HepG2 (cell line): ENCODE measurements around the gene CCDC142. TPM values are rescaled to one million over a fixed set of nuclear protein-coding genes. Genes with fewer than 3 reads are reported as not detected.

ENCODE experiments used
- CEBPG ChIP-seq: IDR thresholded peaks from 2 replicates; pipeline ENCODE4 v1.6.1; 2016
- KDM5A ChIP-seq: fragments of 200-600 bp; sonication (generic); IDR thresholded peaks from 2 replicates; pipeline ENCODE4 v1.7.0; 2018; ENCODE audit warnings: antibody characterized with exemption, mild to moderate bottlenecking, low read length, borderline replicate concordance
- MXI1 ChIP-seq: IDR thresholded peaks from 3 replicates; pipeline ENCODE4 v1.6.1; 2012; ENCODE audit warnings: low read depth, low read length, inconsistent platforms, borderline replicate concordance
- SP140L ChIP-seq: sonication (generic); formaldehyde crosslinking; IDR thresholded peaks from 2 replicates; pipeline ENCODE4 v1.4.0; 2020; ENCODE audit warnings: missing genetic modification reagents, borderline replicate concordance
- TBP ChIP-seq: sonication (generic); formaldehyde crosslinking; IDR thresholded peaks from 2 replicates; pipeline ENCODE4 v1.5.0; 2020; ENCODE audit warnings: missing genetic modification reagents
- TRAFD1 ChIP-seq: sonication (generic); formaldehyde crosslinking; IDR thresholded peaks from 2 replicates; pipeline ENCODE4 v1.5.1; 2020; ENCODE audit warnings: missing genetic modification reagents, mild to moderate bottlenecking, borderline replicate concordance
- ZFP91 ChIP-seq: sonication (generic); formaldehyde crosslinking; IDR thresholded peaks from 2 replicates; pipeline ENCODE4 v1.9.0; 2022; ENCODE audit warnings: missing genetic modification reagents, mild to moderate bottlenecking, borderline replicate concordance
- ZNF17 ChIP-seq: sonication (generic); formaldehyde crosslinking; IDR thresholded peaks from 2 replicates; pipeline ENCODE4 v1.5.0; 2020; ENCODE audit warnings: mild to moderate bottlenecking, missing genetic modification reagents
- ZNF510 ChIP-seq: sonication (generic); formaldehyde crosslinking; IDR thresholded peaks from 2 replicates; pipeline ENCODE4 v1.4.0; 2020; ENCODE audit warnings: low read depth, mild to moderate bottlenecking, missing genetic modification reagents
- ZNF747 ChIP-seq: sonication (generic); formaldehyde crosslinking; IDR thresholded peaks from 2 replicates; pipeline ENCODE4 v1.8.1; 2023; ENCODE audit warnings: missing genetic modification reagents, mild to moderate bottlenecking, borderline replicate concordance
- polyA plus RNA-seq, 8 experiments: library from polyadenylated mRNA; depleted of rRNA in 3 of 8; stranded (reverse) in 7 of 8; unstranded in 1 of 8; fragments of >200 nt; fragmentation: Illumina TruSeq in 4 of 8; extraction: Trizol in 4 of 8; gene quantifications; 2 replicates each; pipeline versions ENCODE4 v1.2.1 to v1.2.3, GENCODE V29; 2011 to 2016; ENCODE audit warnings: low read depth in 4 of 8, missing spikeins in 1 of 8, mixed read lengths in 1 of 8; ENCODE audit not compliant: insufficient read depth in 1 of 8
- total RNA-seq, 5 experiments: library from RNA; depleted of rRNA; stranded (reverse); fragments of >200 nt; fragmentation: Illumina TruSeq; extraction: Trizol; gene quantifications; 2 replicates each; pipeline ENCODE4 v1.2.3, GENCODE V29; 2016; ENCODE audit warnings: low read depth in 1 of 5
- TF ChIP-seq, protein P1 (sequence below): sonication (generic); formaldehyde crosslinking; IDR thresholded peaks from 2 replicates; pipeline ENCODE4 v1.8.0; 2022; ENCODE audit warnings: missing genetic modification reagents, mild to moderate bottlenecking, inconsistent platforms, borderline replicate concordance
- TF ChIP-seq, protein P2 (sequence below): sonication (generic); formaldehyde crosslinking; IDR thresholded peaks from 2 replicates; pipeline ENCODE4 v1.8.1; 2022; ENCODE audit warnings: mild to moderate bottlenecking, missing genetic modification reagents
- TF ChIP-seq, protein P3 (sequence below): IDR thresholded peaks from 2 replicates; pipeline ENCODE4 v1.4.0; 2020; ENCODE audit warnings: mild to moderate bottlenecking, missing genetic modification reagents
- TF ChIP-seq, protein P4 (sequence below): sonication (generic); formaldehyde crosslinking; IDR thresholded peaks from 2 replicates; pipeline ENCODE4 v1.9.0; 2022; ENCODE audit warnings: low read depth, missing genetic modification reagents

Gene CCDC142
- total and polyA plus RNA-seq, 2 of the 13 experiments (the other 11 are each of a cell fraction or from before 2014, with no cell fraction given): 14.7 to 30.4 TPM

DNA sequence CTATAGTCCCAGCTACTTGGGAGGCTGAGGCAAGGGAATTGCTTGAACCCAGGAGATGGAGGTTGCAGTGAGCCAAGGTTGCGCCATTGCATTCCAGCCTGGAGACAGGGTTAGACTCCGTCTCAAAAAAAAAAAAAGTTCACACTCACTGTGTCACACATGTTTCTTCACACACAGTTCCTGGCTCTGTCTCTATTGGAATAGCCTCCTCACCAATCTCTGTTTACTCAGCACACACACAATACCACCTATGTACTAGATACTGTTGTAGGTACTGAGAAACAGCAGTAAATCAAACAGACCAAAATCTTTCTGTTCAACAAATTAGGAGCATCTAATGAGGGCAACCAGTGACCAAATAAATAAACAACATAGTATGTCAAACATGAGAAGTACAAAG lies 3.3 kb upstream of the CCDC142 start (continued):
- TF ChIP-seq MXI1 (no peak), ZNF510 (no peak), KDM5A (no peak), ZFP91 (CRISPR knock-in tag) (no peak), CEBPG (CRISPR knock-in tag) (peak; percentile 74), TRAFD1 (CRISPR knock-in tag) (no peak), ZNF17 (CRISPR knock-in tag) (no peak), TBP (CRISPR knock-in tag) (no peak), SP140L (CRISPR knock-in tag) (no peak), ZNF747 (CRISPR knock-in tag) (no peak)
- TF ChIP-seq, protein P1, sequence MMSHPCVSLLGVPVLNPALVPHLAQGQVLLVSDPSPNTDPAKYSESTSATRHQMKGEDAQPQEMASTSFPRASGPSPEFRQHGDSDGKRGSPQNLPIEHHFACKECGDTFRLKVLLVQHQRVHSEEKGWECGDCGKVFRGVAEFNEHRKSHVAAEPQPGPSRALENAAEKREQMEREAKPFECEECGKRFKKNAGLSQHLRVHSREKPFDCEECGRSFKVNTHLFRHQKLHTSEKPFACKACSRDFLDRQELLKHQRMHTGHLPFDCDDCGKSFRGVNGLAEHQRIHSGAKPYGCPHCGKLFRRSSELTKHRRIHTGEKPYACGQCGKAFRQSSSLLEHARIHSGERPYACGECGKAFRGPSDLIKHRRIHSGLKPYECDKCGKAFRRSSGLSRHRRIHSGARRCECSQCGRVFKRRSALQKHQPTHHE (CRISPR knock-in tag): no peak
- TF ChIP-seq, protein P2, sequence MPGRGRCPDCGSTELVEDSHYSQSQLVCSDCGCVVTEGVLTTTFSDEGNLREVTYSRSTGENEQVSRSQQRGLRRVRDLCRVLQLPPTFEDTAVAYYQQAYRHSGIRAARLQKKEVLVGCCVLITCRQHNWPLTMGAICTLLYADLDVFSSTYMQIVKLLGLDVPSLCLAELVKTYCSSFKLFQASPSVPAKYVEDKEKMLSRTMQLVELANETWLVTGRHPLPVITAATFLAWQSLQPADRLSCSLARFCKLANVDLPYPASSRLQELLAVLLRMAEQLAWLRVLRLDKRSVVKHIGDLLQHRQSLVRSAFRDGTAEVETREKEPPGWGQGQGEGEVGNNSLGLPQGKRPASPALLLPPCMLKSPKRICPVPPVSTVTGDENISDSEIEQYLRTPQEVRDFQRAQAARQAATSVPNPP: no peak
- TF ChIP-seq, protein P3, sequence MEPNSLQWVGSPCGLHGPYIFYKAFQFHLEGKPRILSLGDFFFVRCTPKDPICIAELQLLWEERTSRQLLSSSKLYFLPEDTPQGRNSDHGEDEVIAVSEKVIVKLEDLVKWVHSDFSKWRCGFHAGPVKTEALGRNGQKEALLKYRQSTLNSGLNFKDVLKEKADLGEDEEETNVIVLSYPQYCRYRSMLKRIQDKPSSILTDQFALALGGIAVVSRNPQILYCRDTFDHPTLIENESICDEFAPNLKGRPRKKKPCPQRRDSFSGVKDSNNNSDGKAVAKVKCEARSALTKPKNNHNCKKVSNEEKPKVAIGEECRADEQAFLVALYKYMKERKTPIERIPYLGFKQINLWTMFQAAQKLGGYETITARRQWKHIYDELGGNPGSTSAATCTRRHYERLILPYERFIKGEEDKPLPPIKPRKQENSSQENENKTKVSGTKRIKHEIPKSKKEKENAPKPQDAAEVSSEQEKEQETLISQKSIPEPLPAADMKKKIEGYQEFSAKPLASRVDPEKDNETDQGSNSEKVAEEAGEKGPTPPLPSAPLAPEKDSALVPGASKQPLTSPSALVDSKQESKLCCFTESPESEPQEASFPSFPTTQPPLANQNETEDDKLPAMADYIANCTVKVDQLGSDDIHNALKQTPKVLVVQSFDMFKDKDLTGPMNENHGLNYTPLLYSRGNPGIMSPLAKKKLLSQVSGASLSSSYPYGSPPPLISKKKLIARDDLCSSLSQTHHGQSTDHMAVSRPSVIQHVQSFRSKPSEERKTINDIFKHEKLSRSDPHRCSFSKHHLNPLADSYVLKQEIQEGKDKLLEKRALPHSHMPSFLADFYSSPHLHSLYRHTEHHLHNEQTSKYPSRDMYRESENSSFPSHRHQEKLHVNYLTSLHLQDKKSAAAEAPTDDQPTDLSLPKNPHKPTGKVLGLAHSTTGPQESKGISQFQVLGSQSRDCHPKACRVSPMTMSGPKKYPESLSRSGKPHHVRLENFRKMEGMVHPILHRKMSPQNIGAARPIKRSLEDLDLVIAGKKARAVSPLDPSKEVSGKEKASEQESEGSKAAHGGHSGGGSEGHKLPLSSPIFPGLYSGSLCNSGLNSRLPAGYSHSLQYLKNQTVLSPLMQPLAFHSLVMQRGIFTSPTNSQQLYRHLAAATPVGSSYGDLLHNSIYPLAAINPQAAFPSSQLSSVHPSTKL: 0 out of 2 replicates have a peak, but pooled peaks have one; percentile 12
- TF ChIP-seq, protein P4, sequence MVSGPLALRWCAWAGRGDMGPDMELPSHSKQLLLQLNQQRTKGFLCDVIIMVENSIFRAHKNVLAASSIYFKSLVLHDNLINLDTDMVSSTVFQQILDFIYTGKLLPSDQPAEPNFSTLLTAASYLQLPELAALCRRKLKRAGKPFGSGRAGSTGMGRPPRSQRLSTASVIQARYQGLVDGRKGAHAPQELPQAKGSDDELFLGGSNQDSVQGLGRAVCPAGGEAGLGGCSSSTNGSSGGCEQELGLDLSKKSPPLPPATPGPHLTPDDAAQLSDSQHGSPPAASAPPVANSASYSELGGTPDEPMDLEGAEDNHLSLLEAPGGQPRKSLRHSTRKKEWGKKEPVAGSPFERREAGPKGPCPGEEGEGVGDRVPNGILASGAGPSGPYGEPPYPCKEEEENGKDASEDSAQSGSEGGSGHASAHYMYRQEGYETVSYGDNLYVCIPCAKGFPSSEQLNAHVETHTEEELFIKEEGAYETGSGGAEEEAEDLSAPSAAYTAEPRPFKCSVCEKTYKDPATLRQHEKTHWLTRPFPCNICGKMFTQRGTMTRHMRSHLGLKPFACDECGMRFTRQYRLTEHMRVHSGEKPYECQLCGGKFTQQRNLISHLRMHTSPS (CRISPR knock-in tag): no peak
